T1000 (cell line): ENCODE data around the gene ATP6V0E2.

ENCODE experiments used
- DNase-seq: peaks from one replicate; lab custom pipeline; 2025; ENCODE audit warnings: mixed read lengths; lab: John Stamatoyannopoulos, UW

Gene ATP6V0E2

DNA sequence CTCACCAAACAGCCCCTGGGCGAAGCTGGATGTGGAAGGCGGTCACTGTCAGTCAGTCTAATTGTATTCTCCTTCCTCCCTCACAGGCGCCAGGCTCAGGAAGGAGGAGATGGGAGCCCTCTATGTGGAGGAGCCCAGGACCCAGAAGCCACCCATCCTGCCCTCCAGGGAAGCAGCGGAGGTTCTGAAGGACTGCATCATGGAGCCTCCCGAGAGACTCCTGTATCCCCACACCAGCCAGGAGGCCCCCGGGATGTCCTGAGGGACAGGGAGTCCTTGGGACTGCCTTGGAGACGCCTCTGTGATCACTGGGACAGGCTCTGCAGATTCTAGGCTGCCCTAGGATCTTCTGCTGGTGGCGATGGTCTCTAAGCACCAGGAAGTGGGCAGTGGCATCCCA is 9.7 kb upstream of the ATP6V0E2 start:
- no peak for DNase-seq

DNA sequence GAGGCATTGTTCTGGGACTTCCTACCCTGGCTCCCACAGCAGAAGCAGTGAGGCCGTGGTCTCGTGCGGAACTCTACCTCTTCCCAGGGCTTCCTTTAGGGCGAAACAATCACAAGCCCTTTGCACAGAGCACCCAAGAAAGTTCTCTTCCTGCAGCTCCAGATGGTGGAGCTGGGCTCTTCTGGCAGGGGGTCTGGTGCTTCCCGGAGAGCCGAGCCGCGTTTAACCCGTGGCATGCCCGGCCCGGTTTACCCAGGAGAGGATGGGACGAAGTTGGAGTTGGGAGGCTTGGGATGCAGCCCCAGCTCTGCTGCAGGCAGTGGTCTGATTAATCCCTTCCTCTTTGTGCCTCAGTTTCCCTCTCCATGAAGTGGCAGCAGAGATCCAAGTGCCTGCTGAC is 9.0 kb upstream of the ATP6V0E2 start:
- no peak for DNase-seq

GRCh38 chr7:149865437-149865836 is 8.3 kb upstream of the ATP6V0E2 start:
- DNase-seq, result no peak

DNA sequence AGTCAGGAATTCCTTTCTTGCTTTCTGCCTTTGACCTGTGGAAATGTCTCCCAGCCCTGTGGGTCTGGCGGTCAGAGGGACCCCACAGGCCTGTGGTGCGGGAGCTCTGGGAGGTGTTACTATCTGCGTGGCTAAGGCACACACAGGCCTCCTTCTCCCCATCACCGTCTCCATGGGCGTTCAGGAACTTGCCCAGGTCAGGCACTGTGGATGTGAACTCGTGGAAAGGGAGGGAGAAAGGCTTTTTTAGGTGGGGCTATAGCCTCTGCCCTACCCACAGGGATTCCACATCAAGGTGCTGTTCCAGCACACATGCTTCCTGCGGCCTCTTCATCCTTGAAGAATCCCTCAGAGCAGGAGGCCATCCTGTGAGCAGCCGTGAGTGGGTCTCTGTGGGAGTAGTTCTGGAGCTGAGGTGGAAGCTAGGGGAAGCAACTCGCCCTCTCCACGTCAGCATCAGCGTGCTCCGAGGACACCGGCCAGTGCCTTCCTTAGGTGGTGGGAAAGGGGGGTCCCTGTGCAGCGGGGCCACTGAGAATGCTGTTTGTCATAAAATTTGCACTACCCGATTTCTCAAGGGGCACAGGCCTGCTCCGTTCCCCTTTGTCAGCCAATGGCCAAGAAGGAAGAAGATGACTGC is 7.5 kb upstream of the ATP6V0E2 start:
- no peak for DNase-seq

DNA sequence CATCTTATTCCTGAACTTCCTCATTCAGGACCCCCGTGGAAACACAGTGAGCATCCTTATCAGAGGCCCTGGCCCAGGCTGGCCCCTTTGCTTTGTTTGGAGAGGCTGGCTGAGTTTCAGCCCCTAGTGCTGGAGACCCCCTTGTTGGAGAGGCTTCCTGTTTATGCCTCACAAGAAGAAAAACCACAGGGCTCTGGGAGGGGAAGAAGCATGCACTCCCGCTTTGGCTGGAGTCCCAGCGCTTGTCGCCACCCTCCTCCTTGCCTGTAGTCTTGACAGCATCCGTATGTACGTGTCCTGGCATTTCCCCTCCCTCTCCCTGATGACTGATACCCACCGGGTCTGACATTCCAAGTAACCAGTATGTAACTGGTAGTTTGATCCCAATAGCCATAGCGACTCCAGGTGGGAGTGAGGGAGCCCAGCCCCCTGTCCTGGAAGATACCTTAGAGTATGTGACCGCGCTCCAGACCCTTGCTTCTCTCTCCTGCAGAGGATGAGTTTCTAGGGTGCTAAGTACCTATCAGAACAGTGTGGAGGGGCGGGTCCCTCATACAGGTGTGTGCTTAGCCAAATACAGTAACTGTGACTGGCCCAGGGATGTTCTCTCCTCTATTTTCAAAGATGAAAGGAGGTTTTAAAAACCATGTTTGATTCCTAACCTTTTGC is 6.9 kb upstream of the ATP6V0E2 start:
- no peak for DNase-seq

DNA sequence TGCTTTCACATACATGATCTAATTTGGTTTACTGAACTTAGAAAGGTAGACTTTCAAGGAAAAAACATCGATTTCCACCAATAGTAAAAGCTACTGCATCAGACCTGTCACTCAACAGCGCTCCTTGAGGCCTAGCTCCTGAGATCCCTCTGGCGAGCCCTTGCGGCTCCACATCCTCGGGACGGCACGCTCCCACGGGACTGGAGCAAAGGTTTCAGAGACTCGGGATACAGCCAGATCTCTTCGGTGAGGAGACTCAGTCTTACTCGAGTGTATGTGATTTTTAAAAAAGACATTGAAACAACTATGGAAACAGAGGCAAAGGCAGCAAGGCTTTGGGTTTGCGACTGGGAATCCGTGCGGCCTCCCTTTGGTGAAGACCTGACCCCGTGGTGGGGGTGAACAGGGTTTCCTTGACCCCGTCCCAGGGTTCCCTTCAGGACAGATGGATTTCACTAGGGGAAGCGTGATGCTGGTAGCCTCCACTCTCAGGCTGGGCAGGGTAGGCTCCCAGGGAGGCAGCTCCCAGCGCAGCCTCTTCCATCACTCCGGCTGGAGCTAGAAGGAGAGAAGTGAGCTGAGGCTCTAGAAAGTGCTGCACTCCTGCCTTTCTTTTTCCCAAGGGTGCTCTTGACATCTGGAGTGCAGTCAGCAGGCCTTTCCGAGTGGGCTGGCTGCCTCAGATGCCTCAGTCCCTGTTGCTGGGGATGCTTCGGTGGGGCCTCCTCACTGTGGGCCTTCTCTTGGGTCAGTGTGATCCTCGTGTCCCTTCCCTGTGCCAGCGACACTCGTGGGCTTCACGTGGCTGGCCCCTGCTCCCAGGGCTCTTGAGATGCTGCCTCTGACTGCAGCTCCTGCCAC is 5.8 kb upstream of the ATP6V0E2 start:
- no peak for DNase-seq

DNA sequence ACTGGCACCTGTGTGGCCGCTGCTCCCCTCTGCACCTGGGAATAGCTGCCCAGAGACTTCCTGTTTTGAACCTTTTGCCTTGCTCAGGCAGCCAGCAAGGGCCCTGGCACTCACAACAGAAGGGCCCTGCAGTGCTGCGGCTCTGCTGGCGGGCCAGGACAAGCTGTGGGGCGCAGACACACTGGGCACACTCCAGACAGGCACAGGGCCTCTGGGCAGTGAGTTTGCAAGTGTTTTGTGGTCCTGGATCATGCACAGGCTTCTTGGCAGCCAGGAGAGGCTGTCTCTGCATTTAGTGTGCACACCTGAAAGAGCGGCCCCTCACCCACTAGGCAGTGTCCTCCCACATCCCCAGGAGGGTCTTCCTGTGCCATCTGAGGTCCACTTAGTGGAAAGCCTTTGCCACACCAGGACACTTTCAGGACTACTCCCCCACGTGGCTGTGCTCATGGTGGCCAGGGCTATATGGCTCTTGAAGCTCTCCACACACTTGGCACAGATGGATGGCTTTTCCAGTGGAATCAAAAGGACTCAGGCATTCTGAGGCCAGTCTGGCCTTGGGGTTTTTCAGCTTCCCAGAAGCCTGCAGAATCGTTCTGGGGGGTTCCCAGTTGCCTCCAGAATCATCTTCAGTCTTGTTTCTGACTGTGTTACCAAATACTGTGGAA is 5.0 kb upstream of the ATP6V0E2 start:
- no peak for DNase-seq

DNA sequence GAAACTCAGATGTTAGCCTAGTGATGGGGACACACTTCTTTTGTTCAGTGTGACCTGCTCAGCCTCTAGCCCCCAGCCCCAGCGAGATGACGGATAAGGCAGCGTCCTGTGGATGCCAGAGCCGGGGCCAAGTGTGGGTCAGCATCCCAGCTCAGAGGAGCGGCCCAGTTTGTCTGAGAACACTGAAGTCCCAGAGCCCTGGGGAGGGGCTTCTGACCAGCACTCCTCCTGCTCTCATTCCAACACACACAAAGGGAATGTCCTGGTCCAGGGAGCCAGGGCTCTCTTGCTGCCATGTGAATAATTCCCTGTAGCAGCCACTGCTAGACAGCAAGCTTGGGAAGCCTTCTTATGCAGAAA is 4.5 kb upstream of the ATP6V0E2 start:
- DNase-seq, result no peak

DNA sequence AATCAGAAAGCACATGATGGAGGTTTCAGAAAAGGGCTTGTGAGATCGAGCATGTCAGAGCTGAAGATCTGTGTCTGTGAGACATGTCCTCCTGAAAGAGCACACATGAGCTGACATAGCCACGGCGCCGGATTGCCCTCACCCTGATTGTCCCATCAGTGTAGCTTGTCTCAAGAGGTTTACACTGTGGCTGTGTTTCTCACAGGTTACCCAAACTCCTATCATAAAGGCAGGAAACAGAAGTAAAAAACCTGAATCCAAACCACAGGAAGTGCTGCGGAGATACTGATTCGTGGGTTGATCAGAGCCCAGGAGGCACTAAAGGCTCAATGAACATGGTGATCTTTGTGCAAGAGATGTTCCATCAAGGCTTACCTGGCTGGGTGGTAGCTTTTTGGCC is 3.9 kb upstream of the ATP6V0E2 start:
- no peak for DNase-seq

DNA sequence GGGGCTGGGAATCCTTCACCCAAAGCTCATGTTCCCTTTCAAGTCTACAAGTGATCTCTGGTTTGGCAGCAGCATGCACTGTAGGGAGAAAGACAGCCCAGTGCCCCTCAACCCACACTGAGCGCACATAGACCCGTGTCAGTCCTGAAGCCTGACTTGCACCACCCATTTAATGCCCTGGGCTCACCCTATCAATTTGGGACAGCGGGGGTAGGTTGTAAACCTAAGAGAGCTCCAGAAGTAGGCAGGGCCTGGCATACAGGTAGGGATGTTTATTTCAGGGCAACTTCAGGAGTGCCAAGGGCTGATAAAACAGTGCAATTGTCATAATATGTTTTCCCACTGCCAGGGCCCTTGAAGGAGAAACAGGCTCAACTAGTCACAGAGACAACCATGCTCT is 3.5 kb upstream of the ATP6V0E2 start:
- no peak for DNase-seq

DNA sequence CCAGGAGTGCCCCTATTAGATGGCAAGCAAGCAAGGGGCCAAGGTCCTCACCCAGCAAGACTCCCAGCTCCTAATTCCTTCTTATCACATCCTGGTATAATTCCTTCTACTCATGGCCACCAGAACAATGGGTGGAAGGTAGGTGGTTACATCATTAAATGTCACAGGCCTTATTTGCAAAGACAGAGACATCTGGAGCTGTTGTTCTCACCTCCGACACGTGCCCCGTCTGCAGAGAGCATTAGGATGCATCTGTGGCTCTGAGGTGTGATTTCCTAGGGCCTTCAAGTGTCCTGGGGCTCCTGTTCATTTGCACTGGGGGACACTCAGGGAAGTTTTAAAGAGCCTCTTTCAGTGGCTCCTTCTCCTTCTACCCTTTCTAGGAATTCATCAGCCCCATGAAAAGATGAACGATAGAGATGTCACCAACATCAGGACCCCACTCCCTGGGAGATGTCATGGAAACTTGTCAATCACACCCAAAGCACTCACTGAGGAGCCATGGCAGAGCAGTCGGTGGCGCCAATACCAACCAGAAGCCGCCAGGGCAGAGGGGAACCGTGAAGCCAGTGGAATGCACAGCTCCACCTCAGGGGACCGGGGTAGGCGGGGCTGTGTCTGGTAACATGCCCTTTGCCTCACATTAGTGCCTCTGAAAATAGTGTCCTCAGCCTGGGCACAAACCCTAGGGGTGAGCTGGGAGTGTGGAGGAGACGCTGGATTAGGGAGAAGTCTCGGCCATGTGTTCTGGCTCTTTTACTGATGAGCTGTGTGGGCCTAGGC is 2.9 kb upstream of the ATP6V0E2 start:
- DNase-seq, result no peak

GRCh38 chr7:149871576-149871975 is 2.2 kb upstream of the ATP6V0E2 start:
- DNase-seq, result no peak

- DNase-seq, result no peak
Measured at GRCh38 chr7:149872419-149873073, 1.2 kb upstream of the ATP6V0E2 start.

DNA sequence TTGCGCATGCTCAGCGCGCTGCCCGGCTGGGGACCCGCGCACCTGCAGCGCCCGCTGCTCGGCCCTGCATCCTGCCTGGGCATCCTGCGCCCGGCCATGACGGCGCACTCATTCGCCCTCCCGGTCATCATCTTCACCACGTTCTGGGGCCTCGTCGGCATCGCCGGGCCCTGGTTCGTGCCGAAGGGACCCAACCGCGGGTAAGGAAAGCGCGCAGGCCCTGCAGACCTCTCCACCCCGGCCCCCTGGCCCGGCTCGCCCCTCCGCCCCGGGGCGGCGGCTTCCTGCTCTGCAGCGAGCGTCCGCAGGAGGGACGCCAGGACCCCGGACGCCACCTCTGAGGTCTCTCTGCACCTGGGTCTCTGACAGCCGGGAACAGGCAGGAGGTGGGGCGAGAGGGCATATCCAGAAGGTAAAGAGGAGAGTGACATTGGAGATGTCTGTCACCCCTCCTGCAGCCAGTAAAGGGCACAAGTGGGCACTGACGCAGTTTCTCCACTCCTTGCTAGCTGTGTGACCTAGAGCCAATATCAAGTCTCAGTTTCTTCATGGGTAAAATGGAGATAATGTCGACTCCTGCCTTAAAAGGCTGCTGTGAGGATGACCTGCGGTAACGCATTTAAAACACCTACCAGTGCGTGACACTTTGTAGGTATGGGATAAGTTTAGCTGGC is 338 bp downstream of the ATP6V0E2 start:
- no peak for DNase-seq

DNA sequence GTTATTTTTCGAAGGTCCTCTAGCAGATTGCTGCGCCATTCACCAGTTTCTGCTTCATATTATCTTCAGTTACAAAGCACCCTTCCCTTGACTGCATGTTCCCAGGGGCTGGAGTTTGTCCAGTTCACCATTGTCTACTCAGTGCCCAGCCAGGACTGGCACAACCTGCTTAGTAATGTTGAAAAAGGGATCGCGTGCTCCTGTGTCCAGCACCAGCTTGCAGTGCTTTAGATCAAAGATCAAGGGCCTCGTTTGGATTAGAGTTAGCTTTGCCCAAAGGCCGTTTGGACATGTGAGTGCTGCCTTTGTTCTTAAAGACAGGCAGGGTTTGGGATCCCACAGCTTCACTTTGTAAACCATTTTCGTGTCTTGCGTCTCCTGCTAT is 867 bp downstream of the ATP6V0E2 start:
- DNase-seq, result no peak

DNA sequence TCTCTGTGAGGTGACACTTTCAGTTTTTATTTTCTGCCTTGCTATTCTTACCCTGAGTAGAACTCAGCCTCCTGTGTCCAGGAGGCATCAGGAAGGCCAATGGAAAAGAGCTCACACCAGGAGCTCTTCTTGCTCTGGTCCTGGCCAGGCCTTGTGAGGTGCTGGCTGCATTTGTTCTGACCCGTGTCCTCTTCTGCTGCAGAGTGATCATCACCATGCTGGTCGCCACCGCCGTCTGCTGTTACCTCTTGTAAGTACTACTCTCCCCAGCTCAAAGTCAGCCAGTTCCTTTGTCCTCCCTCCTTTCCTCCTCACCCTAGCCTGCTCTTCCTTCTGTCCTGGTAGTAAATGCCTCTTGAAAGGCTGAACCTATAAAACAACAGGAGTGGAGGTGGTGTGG is 1.6 kb downstream of the ATP6V0E2 start:
- no peak for DNase-seq

- DNase-seq, result no peak
Measured at GRCh38 chr7:149877890-149878522, 4.2 kb downstream of the ATP6V0E2 start.

DNA sequence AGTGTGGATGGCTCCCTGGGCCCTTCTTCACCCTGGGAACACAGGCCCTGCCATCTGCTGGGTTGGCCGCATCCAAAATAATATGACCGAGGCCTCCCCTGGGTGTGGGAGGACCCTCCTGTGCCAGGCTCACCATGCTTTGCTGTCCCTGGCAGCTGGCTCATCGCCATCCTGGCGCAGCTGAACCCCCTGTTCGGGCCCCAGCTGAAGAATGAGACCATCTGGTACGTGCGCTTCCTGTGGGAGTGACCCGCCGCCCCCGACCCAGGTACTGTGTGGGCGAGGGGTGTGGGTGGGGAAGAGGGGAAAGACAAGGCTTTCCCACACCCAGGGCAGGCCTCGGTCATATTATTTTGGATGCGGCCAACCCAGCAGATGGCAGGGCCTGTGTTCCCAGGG is 4.8 kb downstream of the ATP6V0E2 start:
- no peak for DNase-seq

GRCh38 chr7:149879271-149879743 is 5.5 kb downstream of the ATP6V0E2 start:
- no peak for DNase-seq
